AG08395 (cell line): ENCODE data around the gene TMEM259.
A peak's percentile ranks its signal among the peaks of the same experiment; 100 is the strongest.

Experiments used
- DNase-seq: peaks from one replicate; pipeline ENCODE4 v3.0.0; 2012; ENCODE audit warnings: mixed read lengths, low spot score

TMEM259 gene

DNA sequence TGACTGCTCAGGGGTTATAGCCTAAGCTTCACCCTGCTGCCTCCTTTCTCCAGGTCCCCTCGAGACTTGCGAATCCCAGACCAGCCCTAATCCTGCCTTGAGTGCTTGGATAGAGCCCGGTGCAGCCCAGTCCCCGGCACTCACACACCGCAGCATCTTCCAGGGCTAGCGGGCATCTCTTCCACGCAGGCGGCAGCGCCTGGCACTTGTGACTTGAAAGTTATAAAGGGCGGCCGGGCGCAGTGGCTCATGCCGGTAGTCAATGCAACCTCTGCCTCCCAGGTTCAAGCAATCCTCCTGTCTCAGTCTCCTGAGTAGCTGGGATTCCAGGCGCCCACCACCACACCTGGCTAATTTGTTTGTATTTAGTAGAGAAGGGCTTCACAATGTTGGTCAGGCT is 34.8 kb downstream of the TMEM259 start:
- DNase-seq = no peak

DNA sequence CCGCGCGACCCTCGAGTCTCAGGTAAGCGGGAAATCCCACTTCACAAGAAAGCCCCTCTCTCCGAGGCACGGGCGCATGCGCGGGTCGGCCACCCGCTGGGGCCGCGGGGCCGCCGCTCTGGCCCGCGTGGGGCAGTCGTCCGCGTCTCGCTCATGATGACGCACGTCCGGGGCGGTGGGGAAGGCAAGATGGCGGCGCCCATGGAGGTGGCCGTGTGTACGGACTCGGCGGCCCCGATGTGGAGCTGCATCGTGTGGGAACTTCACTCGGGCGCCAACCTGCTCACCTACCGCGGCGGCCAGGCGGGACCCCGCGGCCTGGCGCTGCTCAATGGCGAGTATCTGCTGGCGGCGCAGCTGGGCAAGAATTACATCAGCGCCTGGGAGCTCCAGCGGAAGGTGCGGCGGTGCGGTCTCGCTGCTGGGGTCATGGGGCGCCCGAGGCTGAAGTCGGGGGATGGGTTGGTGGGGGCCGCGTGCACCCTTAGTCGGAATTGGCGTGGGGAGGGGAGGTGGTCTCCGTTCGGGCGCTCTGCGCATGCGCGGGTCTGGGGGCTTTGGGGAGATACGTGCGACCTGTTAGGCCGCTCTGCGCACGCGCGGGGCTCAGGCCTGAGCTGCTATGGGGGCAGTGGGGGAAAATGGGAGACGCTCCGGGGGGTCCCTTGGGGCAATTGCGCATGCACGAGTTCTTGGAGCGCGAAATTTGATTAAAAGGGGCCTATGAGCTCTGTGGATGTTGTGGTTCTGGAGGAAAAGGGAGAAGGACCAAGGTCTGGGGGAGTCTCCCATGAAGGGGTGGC is 36.6 kb downstream of the TMEM259 start, which contains the start of gene WDR18:
WDR18 (plus strand) TSS at position 181 of the 803 bp plus-strand sequence; CDS start at position 190, 9 bp downstream.
- DNase-seq = peak; percentile 99

GRCh38 chr19:982567-983170 is 38.3 kb downstream of the TMEM259 start:
- DNase-seq = peak; percentile 92

- DNase-seq = no peak
Observed at GRCh38 chr19:980133-980998, 40.6 kb downstream of the TMEM259 start.

DNA sequence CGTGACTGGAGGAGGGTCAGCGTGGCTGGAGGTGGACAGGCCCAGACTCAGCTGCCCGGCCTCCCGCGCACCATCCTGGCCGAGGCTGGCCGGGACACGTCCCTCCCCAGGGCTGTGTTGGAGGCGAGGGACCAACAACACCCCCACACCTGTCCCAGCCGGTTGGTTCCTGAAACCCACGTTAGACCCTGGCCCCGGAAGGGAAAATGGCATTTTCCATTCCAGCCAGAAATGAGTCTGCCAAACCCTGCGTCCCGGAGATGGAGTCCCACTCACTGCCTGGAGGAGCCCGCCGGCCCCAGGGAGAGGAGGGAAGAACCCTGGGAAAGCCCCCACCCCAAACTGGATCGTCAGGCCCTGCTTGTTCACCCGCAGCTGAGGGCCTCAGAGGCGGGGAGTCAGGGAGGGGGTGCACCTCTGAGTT is 41.6 kb downstream of the TMEM259 start:
- no peak for DNase-seq

DNA sequence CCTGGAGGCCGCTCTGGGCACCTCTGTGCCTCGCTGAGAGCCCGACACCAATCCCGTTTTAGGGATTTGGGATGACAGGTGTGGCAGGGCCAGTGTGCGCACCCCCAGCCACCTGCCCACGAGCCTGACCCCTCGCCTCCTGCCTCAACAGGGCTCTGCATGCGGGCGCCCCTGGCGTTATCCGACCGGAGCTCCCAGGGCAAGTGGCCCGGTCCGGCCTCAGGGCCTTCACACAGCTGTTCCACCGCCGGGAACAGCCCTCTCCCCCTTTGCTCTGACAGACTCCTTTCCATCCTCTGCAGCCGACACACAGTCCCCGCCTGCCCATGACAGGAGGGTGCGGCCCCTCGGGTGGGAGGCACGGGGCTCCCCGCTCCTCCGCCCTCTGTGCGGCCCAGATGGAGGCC is 43.9 kb downstream of the TMEM259 start:
- no peak for DNase-seq

DNA sequence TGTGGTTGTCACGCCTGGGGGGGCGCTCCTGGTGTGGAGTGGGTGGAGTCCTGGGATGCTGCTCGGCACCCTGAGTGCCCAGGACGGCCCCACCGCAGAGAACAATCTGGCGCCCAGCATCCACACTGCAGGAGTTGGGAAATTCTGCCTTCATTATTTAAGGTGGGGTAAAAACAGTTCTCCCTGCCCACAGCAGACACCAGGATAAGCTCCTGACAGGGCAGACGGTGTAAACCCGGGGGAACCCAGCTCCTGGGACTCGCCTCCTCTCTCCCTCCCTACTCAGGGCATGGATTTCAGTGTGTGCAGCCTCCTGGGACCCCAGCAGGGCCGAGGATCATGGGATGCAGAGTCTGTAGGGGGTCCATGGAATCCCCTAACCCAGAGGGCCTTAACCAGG is 44.4 kb downstream of the TMEM259 start:
- no peak for DNase-seq

DNA sequence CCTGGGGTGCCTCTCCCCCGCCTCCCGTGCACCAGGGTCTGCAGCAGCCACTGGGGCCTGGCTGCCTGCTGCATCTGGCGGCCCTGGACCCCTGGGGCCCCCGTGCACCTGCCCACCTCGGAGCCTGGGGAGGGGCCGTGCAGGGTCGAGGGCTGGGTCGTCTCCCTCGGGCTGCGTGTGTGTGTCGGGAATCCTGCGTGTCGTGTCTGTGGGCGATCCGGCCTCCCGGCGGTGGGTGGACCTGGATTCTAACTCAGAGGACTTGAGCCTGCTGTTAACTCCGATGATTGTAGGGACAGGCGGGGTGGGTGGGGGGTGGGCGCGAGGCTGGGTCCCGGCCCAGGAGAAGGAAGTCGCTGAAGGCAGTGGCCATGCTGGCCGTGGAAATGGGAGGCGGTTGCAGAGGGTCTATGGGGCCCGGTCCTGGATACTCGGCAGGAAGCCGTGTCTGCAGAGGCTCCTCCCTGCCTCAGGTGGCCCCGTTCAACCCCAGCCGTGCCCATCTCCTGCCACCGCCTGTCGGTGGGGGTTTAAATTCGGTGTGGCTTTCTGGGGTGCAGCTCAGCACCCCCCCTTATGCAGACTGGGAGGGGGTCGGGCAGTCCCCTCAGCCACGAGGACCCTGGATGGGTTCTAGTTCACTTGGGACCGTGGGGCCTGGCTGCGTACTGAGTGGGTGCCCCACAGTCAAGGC is 46.2 kb downstream of the TMEM259 start:
- DNase-seq = no peak

GRCh38 chr19:973726-974563 is 47.0 kb downstream of the TMEM259 start:
- DNase-seq = no peak

GRCh38 chr19:972281-972680 is 48.6 kb downstream of the TMEM259 start:
- no peak for DNase-seq

GRCh38 chr19:971795-972194 is 49.1 kb downstream of the TMEM259 start:
- DNase-seq = no peak

GRCh38 chr19:970695-971094 is 50.2 kb downstream of the TMEM259 start:
- DNase-seq = no peak

DNA sequence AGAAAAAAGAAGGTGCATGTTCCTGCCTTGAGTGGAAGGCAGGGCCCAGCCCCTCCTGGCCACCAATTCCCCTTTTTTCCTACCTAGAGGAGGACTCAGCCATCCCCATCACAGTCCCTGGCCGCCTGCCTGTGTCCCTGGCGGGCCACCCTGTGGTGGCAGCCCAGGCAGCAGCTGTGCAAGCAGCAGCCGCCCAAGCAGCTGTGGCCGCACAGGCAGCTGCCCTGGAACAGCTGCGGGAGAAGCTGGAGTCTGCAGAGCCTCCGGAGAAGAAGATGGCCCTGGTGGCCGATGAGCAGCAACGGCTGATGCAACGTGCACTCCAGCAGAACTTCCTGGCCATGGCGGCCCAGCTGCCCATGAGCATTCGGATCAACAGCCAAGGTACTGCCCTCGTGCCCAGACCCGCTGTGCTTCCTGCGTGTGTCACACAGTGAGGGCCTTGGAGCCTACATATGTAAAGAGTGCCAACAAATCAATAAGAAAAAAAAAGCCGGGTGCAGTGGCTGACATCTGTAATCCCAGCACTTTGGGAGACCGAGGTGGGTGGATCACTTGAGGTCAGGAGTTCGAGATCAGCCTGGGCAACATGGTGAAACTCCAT is 54.3 kb downstream of the TMEM259 start:
- DNase-seq = no peak

GRCh38 chr19:964761-965694 is 55.9 kb downstream of the TMEM259 start:
- no peak for DNase-seq

DNA sequence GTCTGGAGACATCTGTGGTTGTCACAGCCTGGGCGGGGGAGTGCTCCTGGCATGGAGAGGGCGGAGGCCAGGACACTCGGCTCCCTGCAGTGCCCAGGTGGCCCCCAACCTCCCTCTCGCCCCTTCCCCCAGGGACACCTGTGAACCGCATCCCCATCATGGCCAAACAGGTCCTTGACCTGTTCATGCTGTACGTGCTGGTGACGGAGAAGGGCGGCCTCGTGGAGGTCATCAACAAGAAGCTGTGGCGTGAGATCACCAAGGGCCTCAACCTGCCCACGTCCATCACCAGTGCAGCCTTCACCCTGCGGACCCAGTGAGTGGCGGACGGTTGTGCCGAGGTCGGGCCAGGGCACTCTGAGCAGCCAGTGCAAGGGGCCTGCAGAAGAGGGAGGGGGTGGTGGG is 56.8 kb downstream of the TMEM259 start:
- DNase-seq = no peak

DNA sequence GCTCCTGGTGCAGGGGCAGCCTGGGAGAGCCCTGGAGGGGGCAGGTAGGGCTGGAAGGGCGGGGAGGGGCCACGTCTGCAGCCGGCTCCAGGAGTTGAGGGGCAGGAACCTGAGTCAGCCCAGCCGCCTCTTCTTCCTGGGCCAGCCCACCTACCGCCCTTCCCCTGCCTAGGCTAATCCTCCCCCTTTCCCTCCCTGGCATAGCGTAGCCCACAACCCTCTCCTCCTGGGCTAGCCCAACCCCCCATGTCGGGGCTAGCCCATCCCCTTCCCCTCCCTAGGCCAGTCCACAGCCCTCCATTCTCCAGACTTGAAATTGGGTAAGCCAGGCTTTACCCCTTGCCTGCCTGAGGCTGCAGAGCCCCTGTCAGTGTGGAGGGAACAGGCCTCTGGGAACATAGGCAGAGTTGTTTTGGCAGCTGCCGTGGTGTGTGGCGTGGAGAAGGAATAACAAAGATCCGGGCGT is 57.4 kb downstream of the TMEM259 start:
- no peak for DNase-seq

GRCh38 chr19:962683-963400 is 58.1 kb downstream of the TMEM259 start:
- DNase-seq = no peak

- peak; percentile 47 for DNase-seq
Observed at GRCh38 chr19:961866-962620, 58.9 kb downstream of the TMEM259 start.
